Fibroblast of lung (primary cell): Measurements from ENCODE around the gene MXRA8. TPM values are rescaled to one million over a fixed set of nuclear protein-coding genes. Genes with fewer than 3 reads are reported as not detected.

Experiments used
- DNase-seq, 2 donors: peaks; one replicate each; pipeline versions ENCODE4 v3.0.0 to v3.0.0-alpha.2; 2010; ENCODE audit warnings: low read depth in 2 of 2
- H2AFZ ChIP-seq: 2 replicates; pipeline ENCODE4 v1.5.1; 2012; ENCODE audit warnings: low read length, control low read depth, inconsistent platforms
- H3K27ac ChIP-seq: 2 replicates; pipeline ENCODE4 v1.5.1; 2011; ENCODE audit warnings: low read length, control low read depth; ENCODE audit not compliant: insufficient read depth
- H3K27me3 ChIP-seq: 2 replicates; pipeline ENCODE4 v1.5.1; 2011; ENCODE audit warnings: mild to moderate bottlenecking, low read length; ENCODE audit not compliant: control insufficient read depth, insufficient read depth
- H3K36me3 ChIP-seq: 2 replicates; pipeline ENCODE4 v1.5.1; 2011; ENCODE audit warnings: low read length; ENCODE audit not compliant: control insufficient read depth, insufficient read depth
- H3K4me1 ChIP-seq: 2 replicates; pipeline ENCODE4 v1.5.1; 2011; ENCODE audit warnings: low read length; ENCODE audit not compliant: control insufficient read depth, insufficient read depth; ENCODE audit errors: extremely low read depth
- H3K4me2 ChIP-seq: 2 replicates; pipeline ENCODE4 v1.5.1; 2011; ENCODE audit warnings: low read length, control low read depth; ENCODE audit not compliant: insufficient read depth; ENCODE audit errors: extremely low read depth
- H3K4me3 ChIP-seq, 4 experiments: fragments of 200-600 bp in 1 of 4; sonication (generic) in 1 of 4; replicated peaks in 1 of 4; 2 replicates each; pipeline ENCODE4 v1.5.1; 2011 to 2016; ENCODE audit warnings: low read length in 4 of 4, low read depth in 3 of 4, mild to moderate bottlenecking in 3 of 4, control low read depth in 2 of 4, inconsistent platforms in 1 of 4, mixed read lengths in 1 of 4; ENCODE audit not compliant: insufficient read depth in 1 of 4; ENCODE audit errors: control extremely low read depth in 1 of 4
- H3K79me2 ChIP-seq: 2 replicates; pipeline ENCODE4 v1.5.1; 2012; ENCODE audit warnings: mild to moderate bottlenecking, low read length, inconsistent platforms; ENCODE audit not compliant: control insufficient read depth, insufficient read depth
- H3K9ac ChIP-seq: 2 replicates; pipeline ENCODE4 v1.5.1; 2011; ENCODE audit warnings: mild to moderate bottlenecking, low read length, control low read depth; ENCODE audit not compliant: insufficient read depth
- H3K9me3 ChIP-seq: 2 replicates; pipeline ENCODE4 v1.5.1; 2012; ENCODE audit warnings: low read depth, low read length; ENCODE audit not compliant: control insufficient read depth, insufficient read depth
- H4K20me1 ChIP-seq: 2 replicates; pipeline ENCODE4 v1.5.1; 2011; ENCODE audit warnings: low read length; ENCODE audit not compliant: control insufficient read depth, insufficient read depth; ENCODE audit errors: extremely low read depth
- EZH2 ChIP-seq: IDR thresholded peaks from 2 replicates; pipeline ENCODE4 v1.5.1; 2012; ENCODE audit warnings: low read length, control low read depth, mild to moderate bottlenecking; ENCODE audit errors: missing control alignments
- polyA plus RNA-seq, 2 donors: library from polyadenylated mRNA; depleted of rRNA in 1 of 2; stranded (reverse) in 1 of 2; unstranded in 1 of 2; fragments of >200 nt; gene quantifications; 2 replicates each; pipeline ENCODE4 v1.2.1, GENCODE V29; 2011 to 2012; ENCODE audit warnings: missing spikeins in 1 of 2
- total RNA-seq: library from RNA; depleted of rRNA; stranded (reverse); fragments of >200 nt; gene quantifications from 2 replicates; pipeline ENCODE4 v1.2.1, GENCODE V29; 2014
- TF ChIP-seq, protein P1 (sequence below), 2 donors: IDR thresholded peaks in 1 of 2; conservative IDR thresholded peaks in 1 of 2; 1 replicate in 1 of 2; 2 replicates in 1 of 2; pipeline ENCODE4 v1.5.1; 2011 to 2012; ENCODE audit warnings: low read length in 2 of 2, control low read depth in 1 of 2, inconsistent platforms in 1 of 2, low read depth in 1 of 2, mild to moderate bottlenecking in 1 of 2

The MXRA8 gene
- total and polyA plus RNA-seq, 2 donors (not counting 1 experiment from before 2014, with no cell fraction given): 205 to 397 TPM

DNA sequence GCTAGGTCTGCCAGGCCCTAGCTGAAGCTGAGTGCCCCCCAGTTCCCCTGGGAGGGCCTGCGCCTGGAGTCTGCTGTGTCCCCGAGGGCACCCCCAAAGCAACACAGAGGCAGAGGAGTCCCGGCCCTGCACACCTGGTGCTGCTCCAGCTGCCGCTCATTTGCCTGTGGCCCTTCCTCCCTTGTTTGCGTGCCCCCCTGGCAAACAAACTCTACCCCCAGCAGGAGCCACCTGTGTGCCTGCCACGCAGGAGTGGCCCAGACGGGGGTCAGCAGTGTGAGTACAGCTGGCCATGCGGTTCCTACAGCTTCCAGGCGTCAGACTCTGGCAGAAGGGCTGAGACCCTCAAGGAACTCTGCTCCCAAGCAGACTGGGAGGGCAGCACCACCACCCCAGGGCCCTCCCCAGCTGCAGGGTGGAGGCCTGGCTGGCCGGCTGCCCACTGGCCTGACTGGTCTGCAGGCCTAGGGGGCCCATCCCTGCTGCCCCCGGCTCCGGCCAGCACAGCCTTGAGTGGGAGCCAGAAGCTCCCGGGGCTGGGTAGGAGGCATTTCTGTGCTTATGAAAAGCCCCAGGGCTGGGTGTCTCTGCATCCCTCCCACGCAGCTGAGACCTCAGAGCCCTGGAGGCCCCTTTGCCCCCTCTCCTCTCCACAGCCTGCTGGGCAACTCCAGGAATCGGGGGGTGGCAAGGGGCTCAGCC lies 27.8 kb downstream of the MXRA8 start:
- no peaks in the 10 kb centered on the region for H4K20me1 ChIP-seq
- H3K9ac ChIP-seq: no peak overlapping the region
- H2AFZ ChIP-seq: no peak overlapping the region
- no peak for DNase-seq
- TF ChIP-seq, protein P1, sequence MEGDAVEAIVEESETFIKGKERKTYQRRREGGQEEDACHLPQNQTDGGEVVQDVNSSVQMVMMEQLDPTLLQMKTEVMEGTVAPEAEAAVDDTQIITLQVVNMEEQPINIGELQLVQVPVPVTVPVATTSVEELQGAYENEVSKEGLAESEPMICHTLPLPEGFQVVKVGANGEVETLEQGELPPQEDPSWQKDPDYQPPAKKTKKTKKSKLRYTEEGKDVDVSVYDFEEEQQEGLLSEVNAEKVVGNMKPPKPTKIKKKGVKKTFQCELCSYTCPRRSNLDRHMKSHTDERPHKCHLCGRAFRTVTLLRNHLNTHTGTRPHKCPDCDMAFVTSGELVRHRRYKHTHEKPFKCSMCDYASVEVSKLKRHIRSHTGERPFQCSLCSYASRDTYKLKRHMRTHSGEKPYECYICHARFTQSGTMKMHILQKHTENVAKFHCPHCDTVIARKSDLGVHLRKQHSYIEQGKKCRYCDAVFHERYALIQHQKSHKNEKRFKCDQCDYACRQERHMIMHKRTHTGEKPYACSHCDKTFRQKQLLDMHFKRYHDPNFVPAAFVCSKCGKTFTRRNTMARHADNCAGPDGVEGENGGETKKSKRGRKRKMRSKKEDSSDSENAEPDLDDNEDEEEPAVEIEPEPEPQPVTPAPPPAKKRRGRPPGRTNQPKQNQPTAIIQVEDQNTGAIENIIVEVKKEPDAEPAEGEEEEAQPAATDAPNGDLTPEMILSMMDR (conservative IDR thresholded peaks at IDR 0.05 in 1 of 2, IDR thresholded peaks at IDR 0.05 in 1 of 2; ENCODE audit: low read depth in 1 of 2, low read length in 2 of 2): no peak
- TF ChIP-seq EZH2: no peak
- H3K79me2 ChIP-seq: peaks cover 6% of the 10 kb centered on the region
- no peak overlapping the region for H3K4me3 ChIP-seq
- no peak overlapping the region for H3K27ac ChIP-seq
- peaks cover 3% of the 10 kb centered on the region for H3K4me1 ChIP-seq
- no peaks in the 10 kb centered on the region for H3K9me3 ChIP-seq
- no peak overlapping the region for H3K4me2 ChIP-seq
- no peaks in the 10 kb centered on the region for H3K27me3 ChIP-seq
- H3K36me3 ChIP-seq: peaks cover 11% of the 10 kb centered on the region

DNA sequence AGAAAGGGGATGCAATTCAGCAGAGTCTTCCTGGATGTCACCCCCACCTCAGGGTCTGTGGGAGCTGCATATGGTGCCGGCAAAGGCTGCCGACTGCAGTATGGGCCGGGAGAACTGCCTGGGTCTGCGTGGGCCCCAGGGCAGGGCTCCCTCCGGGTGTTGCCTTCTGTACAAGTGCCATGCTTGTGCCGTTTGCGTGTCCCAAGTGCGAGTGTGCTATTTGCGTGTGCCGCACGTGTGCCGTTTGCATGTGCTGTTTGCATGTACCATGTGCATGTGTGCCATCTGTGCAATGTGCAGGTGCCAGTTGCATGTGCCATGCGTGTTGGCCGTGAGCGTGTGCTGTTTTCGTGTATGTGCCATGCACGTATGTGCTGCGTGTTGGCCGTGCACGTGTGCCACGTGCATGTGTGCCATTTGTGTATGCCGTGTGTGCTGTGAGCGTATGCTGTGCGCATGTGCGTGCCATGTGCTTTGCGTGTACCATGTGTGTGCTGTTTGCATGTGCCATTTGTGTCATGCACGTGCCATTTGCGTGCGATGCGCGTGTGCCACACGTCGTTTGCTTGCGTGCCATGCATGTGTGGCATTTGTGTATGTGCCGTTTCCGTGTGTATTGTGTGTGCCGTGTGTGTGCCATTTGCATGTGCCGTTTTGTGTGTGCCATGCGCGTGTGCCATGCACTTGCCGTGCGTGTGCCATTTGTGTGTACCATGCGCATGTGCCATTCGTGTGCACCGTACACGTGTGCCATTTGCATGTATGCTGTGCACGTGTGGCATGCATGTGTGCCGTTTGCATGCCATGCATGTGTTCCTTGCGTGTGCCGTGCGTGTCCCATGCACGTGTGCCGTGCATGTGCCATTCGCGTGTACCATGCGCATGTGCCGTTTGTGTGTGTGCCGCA lies 28.8 kb downstream of the MXRA8 start:
- DNase-seq: no peak
- no peaks in the 10 kb centered on the region for H4K20me1 ChIP-seq
- H2AFZ ChIP-seq: no peak overlapping the region
- H3K4me3 ChIP-seq: no peak overlapping the region
- H3K79me2 ChIP-seq: peaks cover 14% of the 10 kb centered on the region
- no peak for TF ChIP-seq EZH2
- TF ChIP-seq, protein P1 (conservative IDR thresholded peaks at IDR 0.05 in 1 of 2, IDR thresholded peaks at IDR 0.05 in 1 of 2; ENCODE audit: low read depth in 1 of 2, low read length in 2 of 2): no peak
- peaks cover 13% of the 10 kb centered on the region for H3K36me3 ChIP-seq
- H3K9ac ChIP-seq: no peak overlapping the region
- no peak overlapping the region for H3K4me2 ChIP-seq
- H3K27me3 ChIP-seq: no peaks in the 10 kb centered on the region
- no peak overlapping the region for H3K27ac ChIP-seq
- H3K9me3 ChIP-seq: no peaks in the 10 kb centered on the region
- H3K4me1 ChIP-seq: peaks cover 5% of the 10 kb centered on the region

DNA sequence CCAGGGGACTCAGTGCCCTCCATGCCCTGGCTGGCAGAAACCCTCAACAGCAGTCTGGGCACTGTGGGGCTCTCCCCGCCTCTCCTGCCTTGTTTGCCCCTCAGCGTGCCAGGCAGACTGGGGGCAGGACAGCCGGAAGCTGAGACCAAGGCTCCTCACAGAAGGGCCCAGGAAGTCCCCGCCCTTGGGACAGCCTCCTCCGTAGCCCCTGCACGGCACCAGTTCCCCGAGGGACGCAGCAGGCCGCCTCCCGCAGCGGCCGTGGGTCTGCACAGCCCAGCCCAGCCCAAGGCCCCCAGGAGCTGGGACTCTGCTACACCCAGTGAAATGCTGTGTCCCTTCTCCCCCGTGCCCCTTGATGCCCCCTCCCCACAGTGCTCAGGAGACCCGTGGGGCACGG lies 30.1 kb downstream of the MXRA8 start:
- H3K9me3 ChIP-seq: no peaks in the 10 kb centered on the region
- no peak for DNase-seq
- no peak overlapping the region for H3K4me3 ChIP-seq
- H2AFZ ChIP-seq: no peak overlapping the region
- H3K4me1 ChIP-seq: peaks cover 9% of the 10 kb centered on the region
- TF ChIP-seq, protein P1 (conservative IDR thresholded peaks at IDR 0.05 in 1 of 2, IDR thresholded peaks at IDR 0.05 in 1 of 2; ENCODE audit: low read depth in 1 of 2, low read length in 2 of 2): no peak
- TF ChIP-seq EZH2: no peak
- H3K36me3 ChIP-seq: peaks cover 10% of the 10 kb centered on the region
- H3K79me2 ChIP-seq: peaks cover 22% of the 10 kb centered on the region
- no peak overlapping the region for H3K27ac ChIP-seq
- no peak overlapping the region for H3K9ac ChIP-seq
- no peaks in the 10 kb centered on the region for H3K27me3 ChIP-seq
- no peaks in the 10 kb centered on the region for H4K20me1 ChIP-seq
- no peak overlapping the region for H3K4me2 ChIP-seq
